Right cardiac atrium (tissue), 5 donors: Measurements from ENCODE around the gene ATG9A. TPM values are rescaled to one million over a fixed set of nuclear protein-coding genes. Genes with fewer than 3 reads are reported as not detected.

Experiments
- ATAC-seq, 2 donors: fragments of 200-7000 bp; cut with Tn5 transposase; one replicate each; pipeline versions ENCODE4 v1.8.0 to v1.9.1; 2020; ENCODE audit warnings: moderate library complexity in 2 of 2, mild to moderate bottlenecking in 1 of 2
- DNase-seq, 3 donors: peaks; one replicate each; pipeline ENCODE4 v3.0.0-alpha.2; 2020
- H3K27ac ChIP-seq: one replicate; pipeline ENCODE4 v1.5.1; 2013; ENCODE audit warnings: mild to moderate bottlenecking, low read length, control low read depth, moderate library complexity
- H3K27me3 ChIP-seq: one replicate; pipeline ENCODE4 v1.6.1; 2013; ENCODE audit not compliant: control insufficient read depth, insufficient read depth
- H3K4me1 ChIP-seq: one replicate; pipeline ENCODE4 v1.6.1; 2013; ENCODE audit warnings: low read length; ENCODE audit not compliant: control insufficient read depth, insufficient read depth
- H3K4me3 ChIP-seq: one replicate; pipeline ENCODE4 v1.5.1; 2013; ENCODE audit warnings: low read length, control low read depth
- H3K9me3 ChIP-seq: one replicate; pipeline ENCODE4 v1.6.1; 2013; ENCODE audit warnings: low read length; ENCODE audit not compliant: control insufficient read depth
- WGBS: extraction: QIAGEN DNeasy Blood & Tissue Kit; methylation state at CpG from one replicate; pipeline ENCODE4 v1.1.7; 2013; 5-methylcytosine and 5-hydroxymethylcytosine counted together
- intact Hi-C, 4 donors: fragments of 100-400 bp; cut with DNase I; formaldehyde crosslinking; loops; one replicate each; pipeline versions ENCODE4 v1.11.0 to v1.14.0; 2022 to 2023
- polyA plus RNA-seq: library from polyadenylated mRNA; stranded (reverse); fragments of 200-250 nt; gene quantifications from one replicate; pipeline ENCODE4 v1.2.3, GENCODE V29; 2013
- total RNA-seq, 4 donors: library from RNA; stranded (reverse); fragmentation: NEBNext Ultra II Directional; extraction: Animal tissue kit (Norgen Biotek cat#: 25700); gene quantifications; one replicate each; pipeline ENCODE4 v1.2.1, GENCODE V29; 2021
- donor health status: healthy with polysubstance abuse.
- donor health status: DM: no; HTN: yes; CAD: no.
- donor health status: DM: no; HTN: no; CAD: no.
- donor health status: DM: no; HTN: yes; CAD: no; lungs with severe emphysema.
- donor health status: DM: yes; HTN: yes; CAD: no.

The ATG9A gene
- total and polyA plus RNA-seq, 5 donors: 43.1 to 78.5 (median 76.8) TPM

- no peak overlapping the region for H3K4me3 ChIP-seq
- no peaks in the 10 kb centered on the region for H3K27me3 ChIP-seq
- no peaks in the 10 kb centered on the region for H3K9me3 ChIP-seq
- DNase-seq: no peak
- 90% methylated on average over 5 of the region's 5 CpGs for WGBS
- intact Hi-C loops: no loop called here
- no peak overlapping the region for H3K27ac ChIP-seq
- ATAC-seq: no peak
- H3K4me1 ChIP-seq: peaks cover 2% of the 10 kb centered on the region
Measured at GRCh38 chr2:219180961-219181360, 48.5 kb downstream of the ATG9A start.

GRCh38 chr2:219179601-219180465 lies 49.6 kb downstream of the ATG9A start:
- H3K27ac ChIP-seq: no peak overlapping the region
- no peak overlapping the region for H3K4me3 ChIP-seq
- H3K9me3 ChIP-seq: no peaks in the 10 kb centered on the region
- WGBS: 96% methylated on average over 9 of the region's 9 CpGs
- DNase-seq: peak in 1 of 3 donors; percentile 47
- no peak for ATAC-seq
- H3K27me3 ChIP-seq: no peaks in the 10 kb centered on the region
- intact Hi-C loops: loop anchor here in 1 of 4 donors (5.0 kb wide), 1 partner anchor 32 kb away; no protein-coding TSS in a partner anchor
- peaks cover 2% of the 10 kb centered on the region for H3K4me1 ChIP-seq

DNA sequence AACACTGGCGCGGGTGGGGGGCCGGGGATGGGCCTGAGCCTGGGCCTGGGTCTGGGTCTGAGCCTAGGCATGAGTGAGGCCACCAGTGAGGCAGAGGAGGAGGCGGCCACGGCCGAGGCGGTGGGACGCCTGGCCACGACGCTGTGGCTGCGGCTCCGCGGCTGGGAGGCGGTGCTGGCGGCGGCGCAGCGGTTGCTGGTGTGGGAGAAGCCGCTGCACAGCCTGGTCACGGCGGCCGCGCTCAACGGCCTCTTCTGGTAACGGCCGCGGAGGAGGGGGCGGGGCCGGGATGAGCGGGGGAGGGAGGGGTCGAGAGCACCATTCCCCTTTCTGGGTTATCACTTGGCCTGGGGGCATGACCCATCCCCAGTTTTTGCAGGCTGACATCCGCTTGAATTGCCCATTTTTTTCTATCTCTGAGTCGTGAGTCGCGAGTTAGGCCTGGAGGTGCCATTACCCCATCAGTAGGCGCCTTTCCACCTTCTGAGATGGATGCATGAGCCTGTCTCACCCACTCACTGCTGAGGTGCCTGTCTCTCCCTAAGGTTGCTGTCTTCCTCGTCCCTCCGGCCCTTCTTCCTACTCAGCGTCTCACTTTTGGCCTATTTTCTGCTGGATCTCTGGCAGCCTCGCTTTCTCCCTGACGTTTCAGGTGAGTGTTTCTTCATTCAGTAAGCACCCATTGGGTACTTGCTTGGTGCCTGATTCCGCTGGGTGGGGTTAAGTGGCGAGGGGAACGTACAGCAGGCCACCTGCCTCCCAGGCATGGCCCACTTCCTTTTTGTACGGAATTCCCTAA lies 50.9 kb downstream of the ATG9A start:
- intact Hi-C loops: loop anchor here in 1 of 4 donors (5.0 kb wide), 1 partner anchor 34 kb away; no protein-coding TSS in a partner anchor
- Histone ChIP-seq H3K9me3 (no peaks in the 10 kb centered on the region), H3K4me3 (peak overlapping the region; percentile 72), H3K4me1 (peaks cover 2% of the 10 kb centered on the region), H3K27ac (peak overlapping the region; percentile 73), H3K27me3 (no peaks in the 10 kb centered on the region)
- DNase-seq: peak; percentile 60 to 88 (median 85)
- ATAC-seq: peak; percentile 4 to 7
- WGBS: 3% methylated on average over 45 of the region's 45 CpGs

DNA sequence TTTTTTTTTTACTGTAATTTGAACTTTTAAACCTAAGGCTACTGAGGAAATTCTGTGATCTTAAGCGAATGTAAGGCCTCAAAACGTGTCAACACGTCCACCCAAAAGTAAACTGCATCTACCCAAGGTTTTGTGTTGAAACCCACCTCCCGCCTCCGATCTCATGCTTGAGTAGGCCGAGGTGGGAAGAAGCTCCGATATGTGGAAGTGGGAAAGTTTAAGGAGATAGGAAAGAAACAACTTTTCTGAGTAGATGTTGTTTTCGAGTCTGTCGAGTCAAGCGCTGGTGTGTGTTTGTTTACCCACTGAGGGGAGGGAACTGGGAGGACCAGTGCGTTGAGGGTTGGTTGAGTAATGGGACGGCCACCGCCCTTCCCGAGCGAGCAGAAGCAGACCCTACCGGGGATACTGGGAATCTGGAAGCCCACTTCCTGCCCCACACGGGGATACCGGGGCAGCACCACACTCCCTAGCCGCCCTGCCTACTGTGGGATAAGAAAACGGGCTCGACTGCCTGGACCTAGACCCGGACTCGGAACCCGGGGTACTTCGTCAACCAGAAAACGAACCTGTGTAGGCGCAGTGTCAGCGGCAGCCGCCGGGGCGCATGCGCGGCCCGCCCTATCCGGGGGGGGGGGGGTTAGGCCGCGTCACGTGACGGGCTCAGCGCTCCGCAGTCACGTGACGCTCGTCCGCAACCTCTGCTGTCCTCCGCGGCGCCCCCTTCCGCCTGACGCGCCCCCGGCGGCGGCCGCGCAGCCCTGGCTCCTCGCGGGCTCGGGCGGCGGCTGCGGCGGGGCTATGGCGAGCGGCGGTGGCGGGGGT lies 51.7 kb downstream of the ATG9A start, which contains the start of gene RETREG2:
Gene RETREG2 (plus strand): TSS at position 724 of the 825 bp plus-strand sequence. CDS start 78 bp downstream, at position 802.
- Histone ChIP-seq H3K27me3 (no peaks in the 10 kb centered on the region), H3K4me1 (peaks cover 2% of the 10 kb centered on the region), H3K27ac (peak within 1 kb of the TSS; percentile 100), H3K9me3 (no peaks in the 10 kb centered on the region), H3K4me3 (peak within 1 kb of the TSS; percentile 72)
- ATAC-seq: peak; percentile 85 to 90
- intact Hi-C loops: loop anchor here in 1 of 4 donors (5.0 kb wide), 1 partner anchor 35 kb away; no protein-coding TSS in a partner anchor
- WGBS: under 1% methylated on average over 67 of the region's 67 CpGs
- peak; percentile 88 to 94 (median 94) for DNase-seq

DNA sequence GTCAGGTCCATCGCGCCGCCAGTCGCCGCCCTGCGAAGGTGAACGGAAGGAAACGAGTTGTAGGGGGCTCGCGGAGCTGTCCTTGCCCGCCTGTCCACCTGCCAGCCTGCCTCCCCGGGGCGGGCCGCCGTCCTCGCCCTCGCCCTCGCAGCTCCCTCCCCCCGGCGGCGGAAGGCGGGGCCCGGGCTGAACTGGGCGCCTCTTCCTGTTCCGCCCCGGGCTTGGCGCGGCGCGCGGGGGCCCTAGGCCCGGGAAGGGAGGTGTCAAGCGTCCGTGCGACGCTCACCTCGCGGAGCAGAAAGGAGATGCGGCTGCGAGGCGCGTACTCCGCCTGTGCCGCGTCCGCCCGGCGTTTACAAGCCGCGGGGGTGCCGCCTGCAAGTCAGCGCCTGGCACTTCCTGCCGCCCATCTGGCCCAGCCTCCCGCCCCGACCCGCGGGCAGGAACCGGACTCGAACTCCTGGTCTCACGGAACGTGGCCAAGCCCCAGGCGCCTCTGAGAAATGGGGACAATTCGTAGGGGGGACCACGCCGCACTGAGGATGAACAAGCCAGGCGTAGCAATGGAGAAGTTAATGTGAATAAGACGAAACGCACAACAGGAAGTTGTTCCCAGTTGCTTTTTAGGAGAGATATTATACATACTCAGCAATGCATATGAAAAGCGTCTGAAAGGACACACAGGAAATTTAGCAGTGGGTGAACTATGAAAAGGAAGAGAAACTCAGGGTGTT lies 52.5 kb downstream of the ATG9A start, which contains the start of gene CNPPD1:
Gene CNPPD1 (minus strand): TSS at position 108 of the 734 bp plus-strand sequence. CDS start 97 bp downstream, at position 11.
- peaks cover 2% of the 10 kb centered on the region for H3K4me1 ChIP-seq
- ATAC-seq: peak; percentile 93 to 94
- WGBS: under 1% methylated on average over 69 of the region's 69 CpGs

GRCh38 chr2:219175928-219176817 lies 53.3 kb downstream of the ATG9A start:
- Histone ChIP-seq H3K9me3 (no peaks in the 10 kb centered on the region), H3K27ac (peak overlapping the region; percentile 100), H3K4me1 (peaks cover 5% of the 10 kb centered on the region), H3K4me3 (peak overlapping the region; percentile 72), H3K27me3 (no peaks in the 10 kb centered on the region)
- 3% methylated on average over 45 of the region's 45 CpGs for WGBS
- DNase-seq: peak in 2 of 3 donors; percentile 51 to 82
- intact Hi-C loops: loop anchor here in 1 of 4 donors (5.0 kb wide), 1 partner anchor 36 kb away; no protein-coding TSS in a partner anchor
- peak; percentile 25 to 51 for ATAC-seq

More for the DNA sequence above, 52.5 kb downstream of the ATG9A start, which contains the start of gene CNPPD1:
- no peaks in the 10 kb centered on the region for H3K9me3 ChIP-seq
- peak within 1 kb of the TSS; percentile 72 for H3K4me3 ChIP-seq
- H3K27me3 ChIP-seq: no peaks in the 10 kb centered on the region
- intact Hi-C loops: loop anchor here in 1 of 4 donors (5.0 kb wide), 1 partner anchor 35 kb away; no protein-coding TSS in a partner anchor
- peak; percentile 89 to 97 (median 96) for DNase-seq
- peak within 1 kb of the TSS; percentile 100 for H3K27ac ChIP-seq

GRCh38 chr2:219175486-219175885 lies 54.0 kb downstream of the ATG9A start:
- ATAC-seq: no peak
- intact Hi-C loops: loop anchor here in 1 of 4 donors (5.0 kb wide), 1 partner anchor 37 kb away; no protein-coding TSS in a partner anchor

DNA sequence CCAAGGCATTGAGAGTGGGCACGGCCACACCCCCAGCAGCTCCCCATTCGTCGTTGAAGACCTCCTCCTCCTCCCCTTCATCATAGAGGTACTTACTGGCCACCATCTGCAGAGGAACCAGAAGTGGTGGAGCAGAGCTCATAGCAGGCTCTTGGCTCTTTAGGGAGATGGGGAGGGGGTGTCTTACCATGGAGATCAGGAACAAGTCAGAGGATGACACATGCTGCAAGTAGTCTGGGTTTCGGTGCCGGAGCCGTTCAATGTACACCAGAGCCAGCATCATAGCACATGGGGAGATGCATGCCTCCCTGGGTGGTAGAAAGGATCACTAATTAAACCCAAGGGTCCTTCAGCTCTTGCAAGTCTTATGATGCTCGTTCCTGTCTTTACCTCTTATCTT lies 54.6 kb downstream of the ATG9A start:
- intact Hi-C loops: loop anchor here in 2 of 4 donors (5.0 kb wide), 2 partner anchors 32 to 38 kb away; partner anchors contain the start of gene ZFAND2B (in 1 of the 2)
- no peak for DNase-seq
- H3K27ac ChIP-seq: no peak overlapping the region
- peaks cover 5% of the 10 kb centered on the region for H3K4me1 ChIP-seq
- no peaks in the 10 kb centered on the region for H3K27me3 ChIP-seq
- WGBS: 81% methylated on average over 7 of the region's 7 CpGs
- no peak overlapping the region for H3K4me3 ChIP-seq
- no peaks in the 10 kb centered on the region for H3K9me3 ChIP-seq
- no peak for ATAC-seq

More at GRCh38 chr2:219175486-219175885, 54.0 kb downstream of the ATG9A start:
- DNase-seq: no peak
- H3K4me3 ChIP-seq: peak overlapping the region; percentile 72
- H3K27me3 ChIP-seq: no peaks in the 10 kb centered on the region
- H3K9me3 ChIP-seq: no peaks in the 10 kb centered on the region
- peaks cover 5% of the 10 kb centered on the region for H3K4me1 ChIP-seq
- WGBS: 88% methylated on average over 7 of the region's 7 CpGs
- no peak overlapping the region for H3K27ac ChIP-seq

DNA sequence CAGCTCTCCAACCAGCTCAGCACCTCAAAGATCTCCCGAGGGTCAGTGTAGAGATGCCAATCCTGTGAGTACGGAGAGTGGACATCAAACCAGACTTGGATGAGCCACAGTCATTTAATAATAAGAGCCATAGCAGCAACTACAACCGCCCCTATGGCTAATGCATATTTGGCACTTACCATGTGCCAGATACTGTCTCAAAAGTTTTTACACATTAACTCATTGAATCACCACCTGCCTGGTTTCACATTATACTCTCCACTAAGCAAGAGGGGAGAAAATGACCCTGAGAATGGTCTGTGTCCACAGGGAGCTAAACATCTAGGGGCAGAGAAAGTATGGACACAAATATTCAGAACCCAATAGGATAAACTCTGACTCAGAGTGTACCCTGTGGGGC lies 55.3 kb downstream of the ATG9A start:
- H3K9me3 ChIP-seq: no peaks in the 10 kb centered on the region
- no peak for DNase-seq
- ATAC-seq: no peak
- no peak overlapping the region for H3K4me3 ChIP-seq
- WGBS: 88% methylated on average over 3 of the region's 3 CpGs
- H3K4me1 ChIP-seq: peaks cover 5% of the 10 kb centered on the region
- H3K27me3 ChIP-seq: no peaks in the 10 kb centered on the region
- H3K27ac ChIP-seq: no peak overlapping the region
- intact Hi-C loops: loop anchor here in 1 of 4 donors (5.0 kb wide), 1 partner anchor 33 kb away; the partner anchor contains the start of gene ZFAND2B
